GM18868 (cell line): ENCODE data around the gene DBT.
"Not testable (repeated sequence)": the region's sequence is repeated elsewhere in the genome, so short reads cannot be mapped to it uniquely, and the experiment has no call there.

Experiments
- ATAC-seq: cut with Tn5 transposase; IDR thresholded peaks from one replicate; pipeline ENCODE4 v1.9.1; 2021; ENCODE audit warnings: mild to moderate bottlenecking, moderate library complexity; ENCODE audit not compliant: unreplicated experiment

DBT gene

DNA sequence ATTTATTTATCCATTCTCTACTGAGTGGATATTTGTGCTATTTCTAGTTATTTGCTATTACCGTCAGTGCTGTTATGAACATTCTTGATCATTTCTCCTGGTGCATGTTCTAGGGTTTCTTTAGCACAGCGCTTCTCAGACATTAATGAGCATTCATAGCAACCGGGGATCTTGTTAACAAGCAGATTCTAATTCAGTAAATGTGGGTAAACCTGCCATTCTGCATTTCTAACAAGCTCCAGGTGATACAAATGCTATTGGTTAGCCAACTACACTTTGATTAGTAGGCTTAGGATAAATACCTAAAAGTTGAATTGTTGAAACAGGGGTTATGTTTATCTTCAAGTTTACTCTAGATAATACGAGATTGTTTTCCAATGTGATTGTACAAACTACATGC, 3.3 kb upstream of the DBT start:
- ATAC-seq: no peak

DNA sequence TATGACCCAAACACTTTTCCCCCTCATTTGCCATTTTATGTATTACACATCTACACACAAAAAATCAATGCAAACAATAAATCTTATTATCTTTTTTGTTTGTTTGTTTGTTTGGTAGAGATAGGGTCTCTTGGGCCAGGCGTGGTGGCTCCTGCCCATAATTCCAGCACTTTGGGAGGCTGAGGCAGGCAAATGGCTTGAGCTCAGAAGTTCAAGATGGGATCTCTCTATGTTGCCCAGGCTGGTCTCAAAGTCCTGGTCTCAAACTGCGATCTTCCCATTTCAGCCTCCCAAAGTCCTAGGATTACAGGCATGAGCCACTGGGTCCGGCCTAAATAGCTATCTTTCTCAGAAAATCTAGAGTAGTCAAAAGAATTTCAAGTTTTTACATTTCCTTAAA, 1.2 kb upstream of the DBT start:
- ATAC-seq: no peak

DNA sequence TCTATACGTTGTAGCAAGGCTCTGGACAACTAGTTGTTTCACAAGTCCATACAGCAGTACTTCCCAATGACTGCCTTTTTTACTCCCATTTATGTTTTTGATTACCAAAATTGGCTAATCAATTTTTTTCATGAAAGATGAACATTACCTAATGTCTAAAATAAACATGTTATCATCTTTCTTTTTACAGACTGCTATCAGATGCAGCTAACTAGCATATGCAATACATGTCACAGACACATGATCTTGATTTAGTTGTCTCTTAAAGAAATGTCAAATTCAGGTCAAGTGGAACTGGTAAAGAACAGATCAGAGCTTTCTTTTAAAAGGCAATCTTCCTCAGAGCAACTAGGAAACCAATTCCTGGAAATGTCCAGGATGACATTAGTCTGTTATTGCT, 630 bp upstream of the DBT start:
- ATAC-seq: no peak

DNA sequence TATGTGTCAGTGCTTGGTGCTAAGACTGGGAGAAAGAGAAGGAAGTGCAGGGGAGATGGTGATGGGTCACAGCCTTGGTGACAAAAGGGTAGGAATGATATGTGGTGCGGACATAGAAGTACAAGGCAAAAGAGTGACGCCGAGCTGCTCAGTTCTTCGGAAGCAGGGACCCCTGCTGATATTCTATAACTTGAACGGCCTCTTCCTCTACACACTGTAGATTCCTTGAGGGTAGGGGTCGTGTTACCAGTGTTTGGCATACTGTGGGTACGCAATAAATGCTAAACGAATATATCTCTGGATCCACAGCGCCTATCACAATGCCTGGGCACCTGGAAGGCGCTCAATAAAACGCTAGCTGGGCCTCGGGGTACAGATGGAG, 488 bp downstream of the DBT start:
- no peak for ATAC-seq

DNA sequence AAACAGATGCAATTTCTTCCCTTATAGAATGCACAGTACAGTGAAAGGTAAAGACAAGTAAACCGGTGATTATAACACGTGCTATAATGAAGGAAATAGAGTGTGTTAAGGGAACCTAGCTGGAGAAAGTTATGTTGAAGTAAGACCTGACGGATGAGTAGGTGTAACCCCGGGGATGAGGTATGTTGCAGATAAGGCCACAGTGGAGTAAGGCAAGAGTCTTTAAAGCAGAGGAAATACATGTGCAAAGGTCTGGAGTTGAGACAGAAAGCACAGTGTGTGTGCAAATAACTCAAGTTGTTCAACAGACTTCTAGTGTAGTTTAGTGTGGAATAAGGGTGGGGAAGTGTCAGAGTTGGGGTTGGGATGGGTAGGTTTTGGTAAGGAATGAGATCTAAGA, 2.9 kb downstream of the DBT start:
- no peak for ATAC-seq

DNA sequence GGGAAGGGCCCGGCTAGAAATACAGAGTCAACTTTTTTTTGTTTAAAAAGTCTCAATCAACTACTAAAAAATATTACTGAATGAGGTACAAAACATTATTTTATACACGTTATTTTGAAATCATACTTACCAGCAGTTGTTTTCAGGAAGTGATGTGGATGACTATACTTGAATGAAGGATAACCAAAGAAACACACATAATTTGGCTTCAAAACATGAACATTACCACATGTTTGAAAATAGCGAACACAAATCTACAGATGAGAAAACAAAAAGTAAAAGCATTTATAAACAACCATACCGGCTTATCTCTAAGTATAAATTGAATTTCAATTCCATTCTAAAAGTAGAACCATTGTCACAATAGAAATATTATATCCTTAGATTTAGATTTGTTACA, 9.0 kb downstream of the DBT start:
- no peak for ATAC-seq

DNA sequence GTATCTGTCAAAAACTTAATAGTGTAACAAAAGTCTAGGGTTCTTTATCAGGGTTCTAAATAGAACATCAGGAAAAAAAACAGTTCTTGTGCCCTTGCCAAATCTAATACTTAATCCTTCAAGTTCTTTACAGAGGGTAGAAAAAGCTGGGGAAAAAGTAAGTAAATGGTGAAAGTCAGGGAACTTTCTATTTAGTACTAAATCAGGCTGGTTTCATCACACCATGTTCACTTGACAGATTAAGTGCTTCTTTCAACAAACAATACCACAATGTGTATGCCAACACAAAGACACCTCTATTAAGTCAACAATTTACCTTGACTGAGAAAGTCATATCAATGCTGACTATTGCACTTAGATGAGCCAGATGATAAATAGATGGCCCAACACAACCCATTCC, 9.7 kb downstream of the DBT start:
- ATAC-seq: no peak

DNA sequence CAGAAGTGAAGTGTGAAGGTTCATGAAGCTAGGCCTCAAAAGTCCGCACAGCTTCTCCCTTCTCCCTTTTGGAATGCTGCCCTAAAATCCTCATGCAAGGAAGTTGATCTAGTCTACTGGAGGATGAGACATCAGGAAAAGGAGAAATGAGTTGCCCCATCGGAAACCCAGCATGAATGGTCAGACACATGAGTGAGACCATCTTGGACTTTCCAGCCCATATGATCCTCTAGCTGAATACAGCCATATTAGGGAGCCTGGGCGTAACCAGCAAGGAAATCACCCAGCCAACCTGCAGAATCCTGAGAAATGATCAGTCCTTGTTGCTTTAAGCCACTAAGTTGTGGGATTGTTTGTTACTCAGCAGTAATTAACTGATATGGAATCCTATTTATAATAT, 12.5 kb downstream of the DBT start:
- ATAC-seq: no peak

DNA sequence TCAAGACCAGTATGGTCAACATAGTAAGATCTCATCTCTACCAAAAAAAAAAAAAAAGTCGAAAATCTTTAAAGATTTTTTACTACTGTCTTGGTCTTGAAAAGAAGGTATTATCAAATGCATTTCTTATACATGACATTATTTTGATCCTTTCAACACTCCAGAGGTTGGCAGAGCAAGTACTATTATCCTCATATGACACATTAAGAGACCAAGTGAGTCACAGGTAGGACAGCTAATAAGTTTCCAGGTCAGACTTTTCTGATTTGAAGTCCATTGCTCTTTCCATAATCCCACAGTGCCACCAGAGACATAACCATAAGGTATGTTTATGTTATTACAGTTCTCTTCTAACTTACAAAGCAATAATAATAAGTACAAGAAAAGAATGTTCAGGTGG, 15.2 kb downstream of the DBT start:
- no peak for ATAC-seq

DNA sequence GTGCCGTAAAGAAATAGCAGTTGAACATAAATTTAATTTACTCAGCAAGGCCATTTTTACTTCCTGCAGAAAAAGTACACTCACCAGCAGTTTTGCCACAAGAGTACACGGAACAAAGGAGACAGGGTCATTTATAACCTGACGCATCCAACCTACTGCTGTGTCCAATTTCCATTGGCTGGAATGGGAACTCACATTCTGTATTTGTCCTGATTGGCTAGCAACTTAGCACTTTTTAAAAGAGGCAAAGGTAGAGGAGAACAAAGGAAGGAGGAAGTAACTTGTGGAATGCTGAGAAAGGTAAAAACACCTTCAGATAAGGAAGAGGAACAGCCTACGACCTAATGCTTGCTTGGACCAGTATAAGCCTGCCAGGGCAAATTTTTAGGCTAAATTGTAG, 16.1 kb downstream of the DBT start:
- not testable (repeated sequence) for ATAC-seq

DNA sequence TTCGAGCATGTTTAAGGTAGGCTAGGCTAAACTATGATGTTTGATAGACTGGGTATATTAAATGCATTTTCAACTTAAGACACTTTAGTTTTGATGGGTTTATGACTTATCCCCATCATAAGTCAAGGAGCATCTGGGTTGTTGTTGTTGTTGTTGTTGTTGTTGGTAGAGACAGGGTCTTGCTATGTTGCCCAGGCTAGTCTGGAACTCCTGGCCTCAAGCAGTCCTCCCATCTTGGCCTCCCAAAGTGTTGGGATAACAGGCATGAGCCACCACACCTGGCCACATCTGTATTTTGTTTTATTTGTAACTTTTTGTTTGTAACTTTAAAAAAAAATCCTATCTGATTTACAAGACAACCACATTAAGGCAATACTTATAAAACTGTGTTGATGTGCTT, 17.5 kb downstream of the DBT start:
- no peak for ATAC-seq

DNA sequence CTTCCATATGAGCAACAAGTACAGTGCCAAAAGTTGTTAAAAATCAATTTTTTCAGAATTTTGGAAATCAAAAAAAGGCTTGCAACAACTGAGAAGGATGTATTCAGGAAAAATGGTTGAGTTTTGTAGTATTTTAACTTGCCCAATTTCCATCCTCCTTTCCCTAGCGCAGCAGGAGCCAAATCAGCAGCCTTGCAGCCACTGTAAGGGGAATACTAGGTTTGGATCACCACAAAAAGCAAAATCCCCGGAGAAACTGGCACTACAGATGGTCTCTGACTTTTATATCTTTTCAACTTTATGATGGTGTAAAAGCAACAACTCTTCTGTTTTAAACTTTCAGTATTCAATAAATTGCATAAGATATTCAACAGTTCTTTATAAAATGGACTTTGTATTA, 17.9 kb downstream of the DBT start:
- ATAC-seq: no peak

DNA sequence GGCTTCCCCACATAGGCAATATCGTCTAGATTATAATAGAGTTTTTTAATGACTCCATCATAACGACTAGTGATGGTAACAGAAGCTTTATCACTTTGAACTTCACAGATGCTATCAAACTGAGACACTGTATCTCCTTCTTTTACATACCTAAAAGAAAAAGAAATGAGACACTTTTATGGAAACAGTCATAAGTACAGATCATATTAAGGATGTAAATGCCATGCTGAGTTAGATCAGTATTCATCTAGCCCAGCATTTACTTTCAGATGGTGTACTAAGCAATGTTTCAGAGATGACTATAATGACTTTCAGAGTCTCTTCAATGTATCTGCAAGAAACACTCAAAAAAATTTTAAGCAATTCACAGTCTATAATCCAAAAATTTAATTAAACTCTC, 18.9 kb downstream of the DBT start:
- no peak for ATAC-seq

DNA sequence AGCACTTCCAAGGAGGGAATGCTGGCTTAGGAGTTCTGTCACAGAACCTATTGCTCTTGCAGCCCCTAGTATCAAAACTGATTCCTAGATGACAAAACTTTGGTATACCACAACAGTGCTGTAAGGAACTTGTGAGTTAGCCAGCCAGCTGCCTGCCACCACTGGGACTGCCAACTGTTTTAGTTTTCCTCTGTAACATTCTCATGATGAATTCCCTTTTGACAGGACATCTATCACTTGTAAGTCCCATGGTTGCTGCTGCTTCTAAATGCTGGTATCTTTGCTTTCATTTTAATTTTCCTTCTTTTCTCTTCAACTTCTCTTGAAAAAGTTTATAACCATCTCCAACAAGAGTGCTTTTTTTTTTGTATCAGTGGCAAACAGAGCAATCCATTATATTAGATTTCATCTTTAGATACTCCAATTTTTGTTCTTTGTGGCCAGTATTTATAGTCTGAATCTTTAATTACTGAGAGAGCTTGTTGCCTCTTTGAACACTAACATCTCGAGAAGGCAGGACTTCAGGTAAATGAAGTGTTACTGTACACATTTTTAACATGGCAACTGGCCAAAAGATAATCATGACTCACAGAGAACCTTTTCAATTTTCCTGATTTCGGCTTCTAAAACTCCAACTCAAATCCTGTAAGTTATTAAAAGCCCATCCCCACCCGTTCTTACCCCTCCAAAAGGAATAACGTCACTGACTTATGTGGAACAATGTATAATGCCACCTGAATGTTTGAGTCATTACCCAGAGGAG, 19.8 kb downstream of the DBT start:
- no peak for ATAC-seq

DNA sequence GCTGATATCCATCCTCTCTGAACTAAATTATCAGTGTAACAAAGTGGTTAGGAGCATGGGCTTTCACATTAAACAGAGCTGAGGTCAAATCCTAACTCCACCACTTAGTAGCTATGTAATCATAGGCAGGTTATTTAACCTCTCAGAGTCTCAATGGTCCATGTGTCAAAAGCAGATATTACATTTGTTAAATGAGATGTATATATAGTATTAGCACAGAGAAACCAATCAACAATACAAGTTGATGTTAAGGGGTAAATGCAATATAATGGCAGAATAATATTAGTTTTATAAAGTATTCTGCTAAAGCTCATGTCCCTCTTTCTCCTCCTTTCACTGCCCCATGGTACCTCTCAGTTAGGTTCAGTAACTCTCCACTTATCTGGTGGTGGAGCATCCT, 27.2 kb downstream of the DBT start:
- ATAC-seq: no peak

DNA sequence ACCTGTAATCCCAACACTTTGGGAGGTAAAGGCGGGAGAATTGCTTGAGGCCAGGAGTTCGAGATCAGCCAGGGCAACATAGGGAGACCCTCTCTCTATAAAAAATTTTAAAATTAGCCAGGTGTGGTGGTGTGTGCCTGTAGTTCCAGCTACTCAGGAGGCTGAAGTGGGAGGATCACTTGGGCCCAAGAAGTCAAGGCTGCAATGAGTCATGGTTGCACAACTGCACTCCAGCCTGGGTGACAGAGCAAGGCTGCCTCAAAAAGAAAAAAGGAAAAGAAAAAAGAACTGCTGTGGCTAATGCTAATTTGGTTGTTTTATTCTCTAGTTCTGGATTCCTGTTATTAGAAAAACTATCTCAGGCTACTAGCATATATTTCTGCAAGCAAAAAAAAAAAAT, 29.8 kb downstream of the DBT start:
- ATAC-seq: no peak

DNA sequence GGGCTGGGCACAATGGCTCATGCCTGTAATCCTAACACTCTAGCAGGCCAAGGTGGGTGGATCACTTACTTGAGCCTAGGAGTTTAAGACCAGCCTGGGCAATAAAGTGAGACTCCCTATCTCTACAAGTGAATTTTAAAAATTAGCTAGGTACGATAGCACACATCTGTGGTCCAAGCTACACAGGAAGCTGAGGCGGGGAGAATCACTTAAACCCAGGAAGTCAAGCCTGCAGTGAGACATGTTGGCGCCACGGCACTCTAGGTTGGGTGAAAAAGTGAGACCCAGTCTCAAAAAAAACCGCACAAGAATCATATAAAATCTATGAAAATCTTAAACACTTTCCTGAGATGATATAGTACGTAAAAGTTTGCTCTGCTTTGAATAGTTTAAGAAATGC, 30.2 kb downstream of the DBT start:
- ATAC-seq: no peak

DNA sequence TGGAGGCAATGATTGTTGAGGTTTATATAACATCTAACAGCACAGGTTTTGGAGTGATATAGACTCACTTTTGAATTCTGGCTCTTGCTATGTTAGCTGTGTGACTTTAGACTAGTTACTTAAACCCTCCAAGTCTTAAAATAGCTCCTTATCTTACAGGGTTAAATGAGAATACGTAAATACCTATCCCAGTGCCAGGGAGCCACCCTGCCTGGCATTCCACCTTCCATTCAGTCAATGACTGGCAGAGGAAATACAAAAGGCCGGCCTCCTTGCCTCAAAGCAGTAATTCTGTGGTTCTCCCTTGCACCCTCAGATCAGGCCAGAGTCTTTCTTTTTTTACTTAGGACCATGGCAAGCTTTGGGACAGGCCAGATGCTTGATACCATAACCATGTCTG, 31.8 kb downstream of the DBT start:
- no peak for ATAC-seq

DNA sequence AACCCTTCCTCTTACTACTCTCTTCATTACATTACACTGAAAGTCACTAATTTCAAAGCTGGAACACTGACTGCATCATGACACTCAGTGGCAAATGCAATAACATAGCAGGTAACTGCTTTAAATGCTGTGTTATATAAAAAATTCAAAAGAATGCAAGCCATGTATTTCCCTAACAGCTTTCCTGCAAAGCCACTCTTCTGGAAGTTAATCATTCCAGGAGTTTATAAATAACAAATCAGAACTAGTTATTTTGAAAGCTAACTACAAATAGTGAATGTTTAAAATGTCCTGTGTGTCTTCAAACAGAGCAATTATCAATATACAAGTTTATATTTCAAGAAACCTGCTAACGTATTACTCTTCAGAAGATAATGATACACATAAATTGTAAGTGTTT, 34.5 kb downstream of the DBT start:
- no peak for ATAC-seq

DNA sequence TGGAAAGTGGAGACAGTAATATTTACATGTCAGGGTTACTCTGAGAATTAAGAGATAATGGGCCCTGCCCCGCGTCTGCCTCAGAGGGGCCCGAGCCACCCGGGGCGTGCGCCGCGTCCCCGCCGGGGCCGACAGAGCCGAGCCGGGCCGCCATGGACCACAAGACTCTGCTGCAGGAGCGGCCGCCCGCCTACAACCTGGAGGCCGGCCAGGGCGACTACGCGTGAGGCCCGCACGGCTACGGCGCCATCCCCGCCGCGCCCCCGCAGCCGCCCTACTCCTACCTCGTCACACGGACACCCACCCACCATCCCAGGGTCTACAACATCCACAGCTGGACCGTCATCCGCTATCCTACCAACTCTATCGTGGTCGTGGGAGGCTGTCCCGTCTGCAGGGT, 36.5 kb downstream of the DBT start:
- ATAC-seq: no peak

DNA sequence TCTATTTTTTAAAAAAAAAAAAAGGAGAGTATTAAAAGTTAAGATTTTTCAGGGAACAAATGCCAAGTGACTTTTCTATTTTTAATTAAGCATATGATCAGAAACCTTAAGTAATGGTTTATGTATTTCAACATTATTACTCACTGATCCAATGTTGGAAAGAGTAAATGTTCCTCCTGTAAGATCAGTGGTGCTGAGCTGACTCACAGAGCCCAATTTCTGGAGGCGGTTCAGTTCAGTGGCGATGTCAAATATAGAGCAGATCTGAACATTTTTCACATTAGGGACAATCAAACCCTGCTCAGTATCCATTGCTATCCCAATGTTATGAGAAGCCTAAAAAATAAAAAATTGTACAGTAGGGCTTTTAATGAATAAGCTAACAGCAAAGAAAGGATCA, 43.3 kb downstream of the DBT start:
- no peak for ATAC-seq

DNA sequence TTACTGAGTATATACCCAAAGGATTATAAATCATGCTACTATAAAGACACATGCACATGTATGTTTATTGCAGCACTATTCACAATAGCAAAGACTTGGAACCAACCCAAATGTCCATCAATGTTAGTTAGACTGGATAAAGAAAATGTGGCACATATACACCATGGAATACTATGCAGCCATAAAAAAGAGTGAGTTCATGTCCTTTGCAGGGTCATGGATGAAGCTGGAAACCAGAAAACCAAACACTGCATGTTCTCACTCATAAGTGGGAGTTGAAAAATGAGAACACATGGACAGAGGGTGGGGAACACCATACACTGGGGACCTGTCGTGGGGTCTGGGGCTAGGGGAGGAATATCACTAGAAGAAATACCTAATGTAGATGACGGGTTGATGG, 44.0 kb downstream of the DBT start:
- ATAC-seq: not testable (repeated sequence)

DNA sequence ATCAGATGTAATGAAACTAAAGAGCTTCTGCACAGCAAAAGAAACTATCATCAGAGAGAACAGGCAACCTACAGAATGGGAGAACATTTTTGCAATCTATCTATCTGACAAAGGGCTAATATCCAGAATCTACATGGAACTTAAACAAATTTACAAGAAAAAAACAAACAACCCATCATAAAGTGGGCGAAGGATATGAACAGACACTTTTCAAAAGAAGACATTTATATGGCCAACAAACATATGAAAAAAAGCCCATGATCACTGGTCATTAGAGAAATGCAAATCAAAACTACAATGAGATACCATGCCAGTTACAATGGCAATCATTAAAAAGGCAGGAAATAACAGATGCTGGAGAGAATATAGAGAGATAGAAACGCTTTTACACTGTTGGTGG, 44.5 kb downstream of the DBT start:
- not testable (repeated sequence) for ATAC-seq
